GM13977 (cell line): Measurements from ENCODE around the gene RHOV.

Source experiments
- DNase-seq: peaks from one replicate; pipeline ENCODE4 v3.0.0; 2012; ENCODE audit warnings: low spot score
- CTCF ChIP-seq: IDR thresholded peaks from 2 replicates; pipeline ENCODE4 v1.5.1; 2012; ENCODE audit warnings: mild to moderate bottlenecking, control low read depth; ENCODE audit not compliant: insufficient read depth; ENCODE audit errors: extremely low read depth, missing control alignments
- in situ Hi-C: fragments of 300-500 bp; cut with MboI; formaldehyde crosslinking; loops from one replicate; pipeline ENCODE4 v1.12.0; 2022; ENCODE audit warnings: low sequenced_read_pairs, low pct_unique_long_range_greater_than_20kb, mixed read lengths, inconsistent platforms; ENCODE audit not compliant: unreplicated experiment

Gene RHOV

GRCh38 chr15:40845036-40845435 is 29.0 kb downstream of the RHOV start:
- TF ChIP-seq CTCF: no peak
- in situ Hi-C loops: no loop called here
- no peak for DNase-seq

GRCh38 chr15:40844696-40845030 is 29.4 kb downstream of the RHOV start:
- in situ Hi-C loops: no loop called here
- no peak for TF ChIP-seq CTCF
- DNase-seq: peak; percentile 66

- no peak for TF ChIP-seq CTCF
- DNase-seq: peak; percentile 80
- in situ Hi-C loops: no loop called here
Measured at GRCh38 chr15:40843885-40844695, 29.9 kb downstream of the RHOV start, which contains the start of gene SPINT1. Gene SPINT1, plus strand, starts transcription at chr15:40844048. Its CDS starts 507 bp downstream, at chr15:40844555.

- in situ Hi-C loops: no loop called here
- no peak for TF ChIP-seq CTCF
- DNase-seq: no peak
Measured at GRCh38 chr15:40843261-40843884, 30.7 kb downstream of the RHOV start.

GRCh38 chr15:40841741-40842140 is 32.3 kb downstream of the RHOV start:
- in situ Hi-C loops: no loop called here

GRCh38 chr15:40838756-40839155 is 35.3 kb downstream of the RHOV start:
- no peak for TF ChIP-seq CTCF
- in situ Hi-C loops: no loop called here
- DNase-seq: no peak

More at GRCh38 chr15:40841741-40842140, 32.3 kb downstream of the RHOV start:
- TF ChIP-seq CTCF: no peak
- no peak for DNase-seq
